HG03064 (cell line): ENCODE results near the gene KRT39.
"Not testable (repeated sequence)": the region's sequence is repeated elsewhere in the genome, so short reads cannot be mapped to it uniquely, and the experiment has no call there.

Source experiments
- ATAC-seq: cut with Tn5 transposase; IDR thresholded peaks from one replicate; pipeline ENCODE4 v1.9.1; 2021; ENCODE audit warnings: low read depth; ENCODE audit not compliant: unreplicated experiment

KRT39 gene

DNA sequence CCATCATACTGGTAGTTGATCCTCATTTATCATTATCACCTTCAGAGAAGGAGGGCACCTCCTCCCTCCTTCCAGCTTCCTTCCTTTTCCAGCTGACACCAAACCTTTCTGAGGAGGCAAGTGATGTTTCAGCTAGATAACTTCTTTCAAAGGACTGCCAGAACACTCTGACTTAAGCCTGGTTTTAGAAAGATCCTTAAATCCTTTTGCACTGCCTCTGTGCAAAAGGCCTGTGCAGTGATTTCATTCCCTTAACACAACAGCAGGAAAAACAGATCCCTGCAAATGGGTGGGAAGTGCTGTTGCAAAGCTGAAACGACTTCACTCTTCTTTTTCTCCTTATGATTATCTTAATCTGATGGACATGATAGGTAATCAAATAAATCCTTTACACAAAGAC, 22.2 kb downstream of the KRT39 start:
- ATAC-seq: no peak

DNA sequence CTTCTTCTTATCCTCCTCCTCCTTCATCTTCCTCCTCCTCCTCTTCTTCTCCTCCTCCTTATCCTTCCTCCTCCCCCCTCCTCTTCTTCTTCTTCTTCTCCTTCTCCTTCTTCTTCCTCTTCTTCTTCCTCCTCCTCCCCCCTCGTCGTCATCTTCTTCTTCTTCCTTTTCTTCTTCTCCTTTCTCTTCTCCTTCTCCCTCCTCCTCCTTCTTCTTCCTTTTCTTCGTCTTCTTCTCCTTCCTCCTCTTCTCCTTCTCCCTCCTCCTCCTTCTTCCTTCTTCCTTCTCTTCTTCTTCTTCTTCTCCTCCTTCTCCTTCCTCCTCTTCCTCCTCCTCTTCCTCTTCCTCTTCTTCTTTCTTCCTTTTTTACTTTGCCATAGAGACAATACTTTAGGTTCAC, 24.2 kb downstream of the KRT39 start:
- no peak for ATAC-seq

DNA sequence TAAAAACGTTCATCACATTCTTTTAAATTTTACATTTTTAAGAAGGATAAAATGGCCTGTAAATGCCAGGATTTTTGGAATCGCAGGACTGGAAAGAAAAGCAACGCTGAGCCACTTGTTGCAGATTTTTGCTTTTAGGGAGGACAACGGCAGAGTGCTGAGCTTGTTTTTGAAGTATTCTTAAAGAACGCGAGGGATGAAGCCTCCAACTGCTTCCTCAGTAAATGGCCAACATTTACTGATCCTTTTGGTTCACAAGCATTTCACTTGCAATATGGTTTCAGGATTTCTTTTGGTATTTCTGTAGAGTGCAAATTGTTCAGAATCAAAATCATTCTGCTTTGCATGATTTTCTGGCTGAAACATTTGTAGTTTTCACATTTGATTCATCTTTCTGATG, 26.5 kb downstream of the KRT39 start:
- no peak for ATAC-seq

DNA sequence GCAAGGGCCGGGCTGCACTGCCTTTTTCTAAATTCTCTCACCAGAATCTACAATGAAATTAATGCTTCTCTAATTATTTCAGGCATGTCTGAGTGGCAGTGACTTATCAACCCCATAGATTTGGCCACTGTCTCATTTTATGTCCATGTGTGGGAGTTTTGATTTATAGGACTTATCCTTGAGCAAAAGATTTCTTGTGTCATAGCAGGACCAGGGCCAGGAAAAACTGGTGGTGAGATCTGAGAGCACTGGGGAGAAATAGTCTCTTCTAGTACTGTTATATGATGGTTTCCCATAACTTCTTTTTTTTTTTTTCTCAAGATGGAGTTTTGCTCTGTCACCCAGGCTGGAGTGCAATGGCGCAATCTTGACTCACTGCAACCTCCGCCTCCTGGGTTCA, 27.8 kb downstream of the KRT39 start:
- ATAC-seq: no peak

DNA sequence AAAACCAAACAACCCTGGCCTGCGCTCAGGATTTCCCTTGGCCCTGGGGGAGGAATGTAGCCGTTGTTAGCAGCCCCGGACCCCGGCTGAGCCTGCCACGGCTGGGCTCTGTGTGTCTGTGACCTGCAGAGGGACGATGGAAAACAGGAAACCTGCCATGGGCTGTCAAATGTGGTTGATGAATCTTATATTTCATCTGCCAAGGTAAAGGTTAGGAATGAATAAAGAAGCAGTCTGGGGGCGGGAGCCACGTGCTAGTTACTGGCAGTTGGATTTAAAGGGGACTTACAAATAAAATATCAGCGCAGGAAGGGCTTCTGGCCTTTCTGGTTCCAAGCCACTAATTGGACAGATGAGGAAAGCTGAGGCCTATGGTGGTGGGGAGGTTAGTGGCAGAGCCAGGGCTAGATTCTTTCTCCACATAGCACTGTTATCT, 29.3 kb downstream of the KRT39 start, which contains the start of gene KRT23:
Gene KRT23, minus strand, starts transcription at position 263 of the 436 bp plus-strand sequence. CDS start 1,043 bp downstream, outside the sequence.
- no peak for ATAC-seq

DNA sequence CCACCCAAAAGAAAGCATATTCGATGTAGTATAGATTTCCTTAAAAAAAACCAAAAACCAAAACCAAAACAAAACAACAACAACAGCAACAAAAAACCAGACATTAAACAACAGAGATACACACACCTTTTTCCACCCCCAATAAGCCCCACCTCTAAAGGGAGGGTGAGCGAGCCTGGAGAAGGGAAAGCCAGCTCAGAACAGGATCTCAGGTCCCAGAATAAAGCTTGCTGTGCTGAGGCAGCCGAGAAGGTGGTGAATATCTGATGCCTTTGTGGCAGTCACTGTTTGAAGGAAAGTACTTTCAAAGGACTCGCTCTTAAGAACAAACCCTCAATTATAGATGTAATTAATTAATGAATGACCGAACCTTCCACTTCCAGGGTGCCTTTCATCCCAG, 29.8 kb downstream of the KRT39 start:
- no peak for ATAC-seq

DNA sequence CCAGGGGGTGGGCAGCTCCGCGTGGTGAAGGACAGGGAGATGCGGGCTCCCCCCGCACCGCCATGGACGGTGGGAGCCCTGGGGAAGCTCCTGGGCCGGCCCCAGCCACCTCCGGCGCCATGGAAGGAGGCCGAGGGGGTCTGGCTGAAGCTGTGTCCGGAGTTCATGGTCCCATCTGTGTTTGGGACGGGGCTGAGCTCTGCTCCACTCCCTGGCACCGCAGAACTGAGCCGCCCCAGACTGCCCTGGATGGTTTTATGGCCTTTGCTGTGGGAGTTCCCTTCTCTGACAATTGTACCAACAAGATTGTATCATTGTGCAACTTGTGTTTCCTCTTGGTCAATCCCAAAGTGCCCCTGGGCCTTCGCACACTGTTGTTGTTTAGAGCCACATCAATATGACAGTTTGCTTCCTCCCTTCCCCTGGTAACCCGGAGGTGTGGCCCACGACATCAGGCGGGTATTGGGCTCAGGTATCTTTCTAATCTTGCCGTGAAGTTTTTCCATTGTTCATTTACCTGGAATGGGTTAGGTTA, 30.2 kb downstream of the KRT39 start:
- no peak for ATAC-seq

DNA sequence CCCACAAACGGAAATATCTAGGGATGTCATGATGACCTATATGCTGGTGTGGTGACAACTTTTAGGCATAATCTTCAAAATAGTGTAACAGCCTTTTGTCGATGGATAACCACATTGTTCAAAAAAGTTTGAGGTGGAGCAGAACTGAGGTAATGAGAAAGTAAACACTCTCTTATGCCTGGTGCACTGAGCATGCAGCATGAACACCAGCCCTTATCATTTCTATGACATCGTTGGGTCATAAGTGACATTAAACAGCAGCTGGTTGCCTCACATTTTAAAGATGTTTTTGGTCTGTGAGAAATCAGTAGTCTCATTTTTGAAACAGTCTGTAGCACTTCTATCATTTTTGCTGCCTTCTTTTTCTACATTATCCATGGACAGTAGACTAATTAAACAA, 31.1 kb downstream of the KRT39 start:
- no peak for ATAC-seq

DNA sequence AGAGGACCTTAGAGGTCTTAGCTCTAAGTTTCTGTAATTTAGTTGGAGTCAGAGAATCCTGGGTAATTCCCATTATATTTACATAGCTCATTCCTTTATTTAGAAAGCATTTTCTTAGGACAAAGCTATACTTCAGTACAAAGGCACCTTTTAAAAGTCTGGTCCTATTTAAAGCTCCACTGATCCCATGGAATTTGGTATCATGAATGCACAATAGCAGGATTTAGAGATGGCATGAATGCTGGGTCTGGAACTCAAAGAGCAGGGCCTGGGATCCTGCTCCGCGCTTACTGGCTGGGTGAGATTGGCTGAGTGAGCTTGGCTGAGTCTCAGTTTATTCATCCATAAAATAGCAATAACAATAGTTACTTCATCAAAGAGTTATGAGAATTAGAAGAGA, 34.1 kb downstream of the KRT39 start:
- no peak for ATAC-seq

DNA sequence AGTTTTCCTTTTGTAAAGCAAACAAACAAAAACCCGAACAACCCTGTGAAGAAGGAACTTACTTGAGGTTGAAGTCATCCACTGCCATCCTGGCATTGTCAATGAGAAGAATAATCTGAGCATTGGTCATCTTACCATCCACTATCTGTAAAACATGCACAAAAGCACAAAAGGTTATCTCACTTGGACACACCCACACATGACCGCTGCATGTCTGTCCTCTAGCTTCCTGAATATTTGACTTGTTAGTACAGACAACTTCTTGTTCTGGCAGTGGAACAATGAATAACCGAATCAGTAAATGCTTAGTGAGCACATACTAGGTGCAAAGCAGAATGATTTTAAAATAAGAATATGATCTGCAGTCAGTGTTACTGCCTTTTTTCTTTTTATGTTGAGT, 35.4 kb downstream of the KRT39 start:
- no peak for ATAC-seq

DNA sequence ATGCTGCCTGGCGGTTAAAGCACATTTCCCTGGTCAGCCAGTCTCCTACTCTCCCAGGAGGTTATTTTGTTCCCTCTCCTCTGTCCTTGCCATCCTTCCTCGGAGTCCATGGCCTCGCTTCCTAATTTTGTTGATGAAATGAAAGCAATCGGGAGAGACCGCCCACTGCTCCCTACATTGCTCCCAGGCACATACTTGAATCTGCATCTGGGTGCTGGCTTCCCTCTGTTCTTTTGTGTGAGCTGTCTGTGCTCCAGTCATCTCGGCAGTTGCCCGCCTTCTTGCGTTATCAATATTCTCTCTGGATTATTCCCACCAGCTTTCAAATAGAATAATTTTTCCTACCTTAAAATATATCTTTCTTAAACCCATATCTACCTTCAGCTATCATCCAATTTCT, 40.4 kb downstream of the KRT39 start:
- ATAC-seq: no peak

DNA sequence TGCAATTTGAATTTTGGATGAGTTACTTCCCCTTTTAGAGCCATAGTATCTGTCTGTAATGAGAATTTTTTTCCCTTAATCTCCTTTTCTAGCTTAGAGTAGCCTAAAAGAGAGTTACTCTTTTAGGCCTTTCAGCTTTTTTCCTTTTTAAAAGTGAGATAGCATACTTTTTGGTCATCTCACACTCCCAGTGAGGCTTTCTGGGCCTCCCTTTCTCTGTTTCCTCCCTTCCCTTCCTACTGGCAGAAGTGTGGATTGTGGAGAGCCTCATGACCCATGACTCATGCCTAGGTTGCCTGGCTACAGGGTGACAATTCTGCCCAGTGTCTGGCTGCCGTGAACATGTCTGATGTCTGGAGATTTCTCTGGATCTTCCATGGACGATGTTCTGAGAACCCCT, 44.5 kb downstream of the KRT39 start:
- no peak for ATAC-seq

DNA sequence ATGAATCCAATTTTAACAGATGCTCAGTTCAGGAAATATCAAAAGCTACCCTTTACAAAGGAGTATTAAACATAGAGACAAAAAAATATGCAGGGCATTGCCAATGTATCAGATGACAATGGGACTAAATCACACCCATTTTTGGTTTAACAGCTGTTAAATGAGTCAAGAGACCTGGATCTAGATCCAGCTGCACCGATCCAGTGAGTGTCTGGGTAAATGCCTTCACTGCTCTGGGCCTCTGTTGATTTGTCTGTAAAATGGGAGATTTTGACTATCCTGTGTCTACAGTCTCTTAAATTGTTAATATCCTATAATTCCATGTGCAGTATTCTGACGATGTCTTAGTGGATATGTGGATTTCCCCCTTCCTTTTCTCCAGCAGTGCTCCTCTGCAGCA, 45.7 kb downstream of the KRT39 start:
- no peak for ATAC-seq

DNA sequence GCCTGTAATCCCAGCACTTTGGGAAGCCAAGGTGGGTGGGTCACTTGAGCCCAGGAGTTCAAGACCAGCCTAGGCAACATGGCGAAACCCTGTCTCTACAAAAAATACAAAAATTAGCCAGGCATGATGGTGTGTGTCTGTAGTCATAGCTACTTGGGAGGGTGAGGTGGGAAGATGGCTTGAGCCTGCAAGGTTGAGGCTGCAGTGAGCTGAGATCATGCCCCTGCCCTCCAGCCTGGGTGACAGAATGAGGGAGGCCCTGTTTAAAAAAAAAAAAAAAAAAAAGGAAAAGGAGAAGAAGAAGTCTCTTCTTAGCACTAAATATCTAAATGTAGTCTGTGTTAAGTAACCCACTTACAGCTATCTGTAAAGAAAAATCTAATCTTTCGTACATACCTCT, 49.6 kb downstream of the KRT39 start:
- ATAC-seq: not testable (repeated sequence)

DNA sequence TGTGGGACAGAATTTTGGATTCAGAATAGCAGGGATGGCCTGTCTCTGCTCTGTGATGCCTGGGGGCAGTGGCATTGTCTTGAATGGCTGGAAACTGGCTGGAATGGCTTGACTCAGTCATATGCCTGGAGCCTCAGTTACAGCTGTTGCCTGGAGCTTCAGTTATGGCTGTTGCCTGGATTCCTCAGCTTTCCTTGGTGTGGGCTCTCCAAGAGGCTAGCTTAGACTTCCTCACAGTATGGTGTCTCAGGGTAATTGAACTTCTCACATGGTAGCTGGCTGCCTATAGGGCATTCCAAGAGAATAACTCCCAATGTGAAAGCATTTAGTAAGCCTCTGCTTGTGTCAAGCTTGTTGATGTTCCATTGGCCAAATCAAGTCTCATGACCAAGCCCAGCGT, 50.4 kb downstream of the KRT39 start:
- ATAC-seq: no peak

DNA sequence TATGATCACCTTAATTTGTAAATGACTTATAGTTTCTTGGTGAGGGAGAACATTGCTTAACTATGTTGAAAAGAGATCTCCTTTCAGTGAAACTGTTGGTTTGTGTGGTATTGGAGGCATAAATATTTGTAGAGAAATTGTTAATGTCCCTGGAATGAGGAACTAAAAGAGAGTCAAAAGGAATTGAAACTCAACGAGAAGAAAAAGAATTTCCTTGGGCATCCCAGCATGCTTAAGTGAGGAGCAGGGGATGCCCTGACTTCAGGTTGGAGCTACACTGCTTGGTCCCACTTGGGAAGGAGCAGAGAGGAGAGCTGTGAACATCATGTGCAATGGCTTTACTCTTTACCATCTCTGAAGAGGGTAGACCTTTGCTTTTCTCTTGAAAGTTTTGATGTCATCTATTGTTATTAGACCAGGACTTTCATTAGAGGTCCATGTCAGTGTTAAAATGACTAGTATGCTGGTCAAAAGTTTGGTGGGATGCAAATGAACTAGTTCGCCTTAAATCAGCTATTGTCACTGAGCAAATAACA, 51.0 kb downstream of the KRT39 start:
- no peak for ATAC-seq

DNA sequence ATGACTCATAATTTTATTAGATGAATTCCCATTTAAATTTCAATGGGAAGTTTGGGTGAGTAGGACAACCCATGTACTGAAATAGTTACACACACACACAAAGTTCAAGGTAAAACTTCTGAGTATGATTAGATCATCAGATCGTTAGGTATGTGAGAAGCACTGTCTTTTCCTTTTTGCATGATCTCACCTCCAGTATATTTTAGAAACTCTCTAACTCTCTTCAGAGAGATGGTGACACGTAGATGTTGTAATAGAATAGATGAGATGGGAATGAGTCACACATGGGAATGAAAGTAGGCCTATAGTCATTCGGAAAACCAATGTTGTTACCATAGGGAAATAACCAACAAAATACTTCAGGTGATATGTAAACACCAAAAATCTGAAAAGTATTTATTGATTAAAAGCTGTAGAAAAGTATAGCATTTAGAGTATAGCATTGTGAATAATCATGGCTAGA, 51.5 kb downstream of the KRT39 start:
- ATAC-seq: no peak

DNA sequence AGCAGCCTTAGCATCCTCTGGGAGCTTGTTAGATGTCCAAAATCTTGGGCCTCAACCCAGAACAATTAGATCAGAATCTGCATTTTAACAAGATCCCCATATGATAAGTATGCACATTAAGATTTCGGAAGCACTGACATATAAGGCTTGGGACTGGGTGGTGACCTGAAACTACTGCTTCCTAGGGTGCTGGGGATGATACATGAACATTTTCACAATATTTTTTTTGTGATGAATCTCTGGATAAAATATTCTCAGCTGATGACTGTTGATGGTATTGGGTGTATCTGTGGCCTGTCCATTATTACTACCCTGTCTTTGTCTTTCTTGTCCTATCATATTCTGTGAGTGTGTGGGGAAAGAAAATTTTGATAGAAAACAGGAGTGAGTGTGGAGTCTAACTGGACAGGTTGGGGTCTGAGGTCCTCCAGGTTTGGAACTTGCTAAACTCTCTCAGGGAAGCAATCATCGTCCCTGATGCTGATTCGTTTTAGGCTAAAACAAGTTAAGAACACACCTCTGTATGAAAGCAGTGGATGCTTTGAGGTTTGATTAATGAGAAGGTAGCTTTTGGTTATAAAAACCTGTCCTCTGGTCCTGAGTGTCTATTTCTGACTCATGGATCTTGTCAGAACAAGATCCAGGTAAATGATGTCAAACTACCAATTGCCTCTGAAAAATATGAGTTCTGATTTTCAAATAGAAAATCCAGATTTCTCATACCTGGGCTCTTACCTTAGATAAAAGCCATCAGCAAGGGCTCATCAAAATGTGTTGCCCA, 52.5 kb downstream of the KRT39 start:
- no peak for ATAC-seq

DNA sequence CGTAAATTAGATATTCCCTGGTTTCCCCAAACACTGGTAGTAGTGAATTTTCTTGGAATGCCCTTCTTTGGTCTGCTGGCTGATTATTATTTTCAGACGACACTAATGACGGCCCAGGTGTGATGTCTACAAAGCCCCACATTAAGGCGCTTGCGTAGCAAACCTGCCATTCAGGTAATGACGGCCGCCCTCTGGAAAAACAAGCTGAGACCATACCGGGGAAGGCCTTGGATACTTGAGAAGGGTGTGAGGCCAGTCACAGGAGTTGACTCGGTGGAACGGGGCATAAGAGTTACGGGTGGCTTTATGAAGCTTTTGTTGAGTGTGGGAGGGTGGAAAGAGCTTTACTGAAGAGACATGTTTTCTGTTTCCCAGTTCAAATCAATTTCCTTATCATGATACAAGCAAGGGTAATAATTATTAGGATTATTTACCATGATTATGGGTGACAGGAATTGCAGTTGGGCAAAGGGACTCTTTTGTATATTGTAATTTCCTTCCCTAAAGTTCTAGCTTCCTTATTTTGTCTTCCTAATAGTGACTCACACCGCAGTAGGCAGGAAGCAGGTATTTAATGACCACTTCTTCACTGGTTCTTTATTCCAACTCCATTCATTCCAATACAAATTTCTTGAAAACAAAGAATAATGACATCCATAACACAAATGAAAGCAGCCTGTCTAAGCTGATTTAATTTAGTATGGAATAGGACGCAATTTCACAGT, 54.1 kb downstream of the KRT39 start:
- no peak for ATAC-seq

DNA sequence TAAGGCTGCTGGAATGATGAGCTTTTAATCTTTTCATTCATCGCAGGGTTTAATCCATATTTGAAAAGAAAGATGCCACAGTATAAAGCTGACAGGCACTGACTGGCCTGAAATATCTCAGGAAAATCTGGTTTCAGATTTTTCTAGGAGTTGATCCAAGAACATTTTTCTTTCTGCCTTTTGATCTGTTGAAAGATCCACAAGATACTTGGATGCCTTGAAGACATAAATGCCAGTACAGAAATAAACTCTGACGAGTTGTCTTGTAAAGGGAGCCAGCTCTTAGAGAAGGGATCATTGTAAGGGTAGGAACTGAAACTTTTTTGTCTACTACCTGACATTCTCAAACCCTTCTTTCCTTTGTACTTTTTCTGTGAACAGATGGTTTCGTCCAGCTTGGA, 56.3 kb downstream of the KRT39 start:
- ATAC-seq: no peak

DNA sequence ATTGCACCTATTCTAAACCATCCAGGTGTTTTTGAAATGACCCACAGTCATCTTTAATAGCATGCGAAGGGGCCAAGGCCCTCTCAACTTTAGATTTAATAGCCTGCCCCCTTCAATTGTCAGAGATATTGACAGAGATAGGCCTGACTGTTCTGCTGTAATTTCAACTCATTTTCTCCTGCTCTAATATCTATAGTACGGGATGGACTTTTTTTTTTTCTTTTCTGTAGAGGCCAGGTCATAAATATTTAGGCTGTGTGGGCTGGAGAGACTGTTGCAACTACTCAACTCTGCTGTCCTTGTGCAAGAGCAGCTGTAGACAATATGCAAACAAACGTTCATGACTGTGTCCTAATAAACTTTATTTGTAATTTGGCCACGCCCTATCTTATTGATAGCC, 57.0 kb downstream of the KRT39 start:
- ATAC-seq: no peak
